ENCODE data around the gene PACRG.

The PACRG gene

GRCh38 chr6:163085861-163086623 is 358.3 kb downstream of the PACRG start:
- TF ChIP-seq FOXP2 (optimal IDR thresholded peaks at IDR 0.05; ENCODE audit: borderline replicate concordance, extremely low read depth, extremely low read length, insufficient read depth) (no peak), REST (IDR thresholded peaks at IDR 0.05; ENCODE audit: insufficient read depth in 1 of 2, low read depth in 2 of 2, low read length in 2 of 2) (no peak), TAF1 (IDR thresholded peaks at IDR 0.05; ENCODE audit: borderline replicate concordance, insufficient read depth, low read length) (no peak), SIN3A (IDR thresholded peaks at IDR 0.05; ENCODE audit: borderline replicate concordance, insufficient read depth, low read length) (no peak), POLR2AphosphoS5 (IDR thresholded peaks at IDR 0.05; ENCODE audit: low read depth, low read length) (no peak)

GRCh38 chr6:163086624-163086920 is 358.8 kb downstream of the PACRG start:
- TF ChIP-seq REST (IDR thresholded peaks at IDR 0.05; ENCODE audit: insufficient read depth in 1 of 2, low read depth in 2 of 2, low read length in 2 of 2) (no peak), TAF1 (IDR thresholded peaks at IDR 0.05; ENCODE audit: borderline replicate concordance, insufficient read depth, low read length) (no peak), FOXP2 (optimal IDR thresholded peaks at IDR 0.05; ENCODE audit: borderline replicate concordance, extremely low read depth, extremely low read length, insufficient read depth) (no peak), POLR2AphosphoS5 (IDR thresholded peaks at IDR 0.05; ENCODE audit: low read depth, low read length) (no peak), SIN3A (IDR thresholded peaks at IDR 0.05; ENCODE audit: borderline replicate concordance, insufficient read depth, low read length) (no peak)

- no peak for TF ChIP-seq TAF1 (IDR thresholded peaks at IDR 0.05; ENCODE audit: borderline replicate concordance, insufficient read depth, low read length)
- no peak for TF ChIP-seq SIN3A (IDR thresholded peaks at IDR 0.05; ENCODE audit: borderline replicate concordance, insufficient read depth, low read length)
- no peak for TF ChIP-seq FOXP2 (optimal IDR thresholded peaks at IDR 0.05; ENCODE audit: borderline replicate concordance, extremely low read depth, extremely low read length, insufficient read depth)
- no peak for TF ChIP-seq REST (IDR thresholded peaks at IDR 0.05; ENCODE audit: insufficient read depth in 1 of 2, low read depth in 2 of 2, low read length in 2 of 2)
- no peak for TF ChIP-seq POLR2AphosphoS5 (IDR thresholded peaks at IDR 0.05; ENCODE audit: low read depth, low read length)
These were observed 360.2 kb downstream of the PACRG start for GRCh38 chr6:163087981-163088380.

- TF ChIP-seq FOXP2 (optimal IDR thresholded peaks at IDR 0.05; ENCODE audit: borderline replicate concordance, extremely low read depth, extremely low read length, insufficient read depth) (no peak), REST (IDR thresholded peaks at IDR 0.05; ENCODE audit: insufficient read depth in 1 of 2, low read depth in 2 of 2, low read length in 2 of 2) (no peak), SIN3A (IDR thresholded peaks at IDR 0.05; ENCODE audit: borderline replicate concordance, insufficient read depth, low read length) (no peak)
These were observed 365.1 kb downstream of the PACRG start for GRCh38 chr6:163092876-163093275.

- no peak for TF ChIP-seq REST (IDR thresholded peaks at IDR 0.05; ENCODE audit: insufficient read depth in 1 of 2, low read depth in 2 of 2, low read length in 2 of 2)
These were observed 367.1 kb downstream of the PACRG start for GRCh38 chr6:163094881-163095280.
